HFFc6 (cell line): Measurements from ENCODE around the gene TBC1D4. TPM values are rescaled to one million over a fixed set of nuclear protein-coding genes. Genes with fewer than 3 reads are reported as not detected.

Experiments
- DNase-seq: peaks from one replicate; pipeline ENCODE4 v3.0.0-alpha.2; 2018
- H3K27ac Mint-ChIP-seq: 2 replicates; pipeline ENCODE4 v1.8.0; 2020; ENCODE audit warnings: mild to moderate bottlenecking, mixed read lengths
- H3K27me3 Mint-ChIP-seq: 2 replicates; pipeline ENCODE4 v1.8.0; 2021; ENCODE audit warnings: mild to moderate bottlenecking, moderate library complexity, mixed read lengths; ENCODE audit not compliant: insufficient read depth
- H3K36me3 Mint-ChIP-seq: 2 replicates; pipeline ENCODE4 v1.8.0; 2021; ENCODE audit warnings: low read depth, mixed read lengths
- H3K4me1 Mint-ChIP-seq: 2 replicates; pipeline ENCODE4 v1.8.0; 2020; ENCODE audit warnings: low read depth, mixed read lengths
- H3K4me3 Mint-ChIP-seq: 2 replicates; pipeline ENCODE4 v1.8.0; 2020; ENCODE audit warnings: mild to moderate bottlenecking, moderate library complexity, mixed read lengths
- H3K9me3 Mint-ChIP-seq: 2 replicates; pipeline ENCODE4 v1.8.0; 2020; ENCODE audit warnings: mild to moderate bottlenecking, mixed read lengths
- CTCF ChIP-seq: fragments of 200-600 bp; sonication (generic); IDR thresholded peaks from 2 replicates; pipeline ENCODE4 v1.5.0; 2021; ENCODE audit warnings: antibody characterized with exemption, mild to moderate bottlenecking
- total RNA-seq, 6 experiments: library from RNA; stranded (reverse); fragmentation: NEBNext Ultra II Directional; extraction: Animal tissue kit (Norgen Biotek cat#: 25700); gene quantifications; 2 replicates in 1 of 6; 3 replicates in 5 of 6; pipeline ENCODE4 v1.2.3, GENCODE V29; 2021

The TBC1D4 gene
- total RNA-seq, 6 experiments from 2014 or later, result 13.6 to 20.6 (median 16.6) TPM

- TF ChIP-seq CTCF, result no peak
- no peak overlapping the region for H3K4me3 Mint-ChIP-seq
- no peaks in the 10 kb centered on the region for H3K27me3 Mint-ChIP-seq
- H3K4me1 Mint-ChIP-seq, result peaks cover 22% of the 10 kb centered on the region
- H3K36me3 Mint-ChIP-seq, result peaks cover 25% of the 10 kb centered on the region
- peaks cover 25% of the 10 kb centered on the region for H3K9me3 Mint-ChIP-seq
- DNase-seq, result no peak
- no peak overlapping the region for H3K27ac Mint-ChIP-seq
These were observed 81.2 kb downstream of the TBC1D4 start for GRCh38 chr13:75400775-75401174.

GRCh38 chr13:75399879-75400217, 82.1 kb downstream of the TBC1D4 start:
- Mint-ChIP-seq H3K27me3 (no peaks in the 10 kb centered on the region), H3K36me3 (peaks cover 25% of the 10 kb centered on the region), H3K27ac (peak overlapping the region; percentile 5; the same call in 1 of the 2 replicates), H3K4me1 (peaks cover 22% of the 10 kb centered on the region), H3K9me3 (peaks cover 25% of the 10 kb centered on the region), H3K4me3 (peak overlapping the region; percentile 48; the same call in 1 of the 2 replicates)
- TF ChIP-seq CTCF, result no peak
- DNase-seq, result no peak

GRCh38 chr13:75399168-75399878, 82.6 kb downstream of the TBC1D4 start:
- TF ChIP-seq CTCF, result no peak
- Mint-ChIP-seq H3K27me3 (no peaks in the 10 kb centered on the region), H3K4me3 (peak overlapping the region; percentile 48; the same call in 1 of the 2 replicates), H3K9me3 (peaks cover 25% of the 10 kb centered on the region), H3K27ac (no peak overlapping the region; the same call in 1 of the 2 replicates), H3K36me3 (peaks cover 25% of the 10 kb centered on the region), H3K4me1 (peaks cover 23% of the 10 kb centered on the region)
- DNase-seq, result peak; percentile 63

- H3K36me3 Mint-ChIP-seq, result peaks cover 25% of the 10 kb centered on the region
- TF ChIP-seq CTCF, result no peak
- no peaks in the 10 kb centered on the region for H3K27me3 Mint-ChIP-seq
- H3K4me3 Mint-ChIP-seq, result no peak overlapping the region
- H3K27ac Mint-ChIP-seq, result no peak overlapping the region
- no peak for DNase-seq
- peaks cover 28% of the 10 kb centered on the region for H3K4me1 Mint-ChIP-seq
- H3K9me3 Mint-ChIP-seq, result peaks cover 25% of the 10 kb centered on the region
These were observed 83.9 kb downstream of the TBC1D4 start for GRCh38 chr13:75398072-75398471.

GRCh38 chr13:75395901-75396300, 86.1 kb downstream of the TBC1D4 start:
- DNase-seq, result no peak
- Mint-ChIP-seq H3K9me3 (peaks cover 25% of the 10 kb centered on the region), H3K27ac (no peak overlapping the region), H3K4me1 (peaks cover 23% of the 10 kb centered on the region), H3K27me3 (no peaks in the 10 kb centered on the region), H3K4me3 (no peak overlapping the region), H3K36me3 (peaks cover 25% of the 10 kb centered on the region)
- TF ChIP-seq CTCF, result no peak
